Right renal pelvis (tissue), 4 donors: ENCODE data around the gene PKD1L1. TPM values are rescaled to one million over a fixed set of nuclear protein-coding genes. Genes with fewer than 3 reads are reported as not detected.

Source experiments
- DNase-seq, 4 donors: peaks; one replicate each; pipeline ENCODE4 v3.0.0-alpha.2; 2013; ENCODE audit warnings: low read depth in 4 of 4, low spot score in 3 of 4, missing footprints in 1 of 4
- polyA plus RNA-seq, 4 donors: library from polyadenylated mRNA; unstranded; fragments of 120-200 nt; gene quantifications; one replicate each; pipeline ENCODE4 v1.2.1, GENCODE V29; 2013; ENCODE audit not compliant: insufficient read length in 4 of 4

Gene PKD1L1
- polyA plus RNA-seq, 4 donors = 0.06 to 0.73 (median 0.15) TPM

- no peak for DNase-seq
These were observed 41.4 kb downstream of the PKD1L1 start for GRCh38 chr7:47906883-47907282.

DNA sequence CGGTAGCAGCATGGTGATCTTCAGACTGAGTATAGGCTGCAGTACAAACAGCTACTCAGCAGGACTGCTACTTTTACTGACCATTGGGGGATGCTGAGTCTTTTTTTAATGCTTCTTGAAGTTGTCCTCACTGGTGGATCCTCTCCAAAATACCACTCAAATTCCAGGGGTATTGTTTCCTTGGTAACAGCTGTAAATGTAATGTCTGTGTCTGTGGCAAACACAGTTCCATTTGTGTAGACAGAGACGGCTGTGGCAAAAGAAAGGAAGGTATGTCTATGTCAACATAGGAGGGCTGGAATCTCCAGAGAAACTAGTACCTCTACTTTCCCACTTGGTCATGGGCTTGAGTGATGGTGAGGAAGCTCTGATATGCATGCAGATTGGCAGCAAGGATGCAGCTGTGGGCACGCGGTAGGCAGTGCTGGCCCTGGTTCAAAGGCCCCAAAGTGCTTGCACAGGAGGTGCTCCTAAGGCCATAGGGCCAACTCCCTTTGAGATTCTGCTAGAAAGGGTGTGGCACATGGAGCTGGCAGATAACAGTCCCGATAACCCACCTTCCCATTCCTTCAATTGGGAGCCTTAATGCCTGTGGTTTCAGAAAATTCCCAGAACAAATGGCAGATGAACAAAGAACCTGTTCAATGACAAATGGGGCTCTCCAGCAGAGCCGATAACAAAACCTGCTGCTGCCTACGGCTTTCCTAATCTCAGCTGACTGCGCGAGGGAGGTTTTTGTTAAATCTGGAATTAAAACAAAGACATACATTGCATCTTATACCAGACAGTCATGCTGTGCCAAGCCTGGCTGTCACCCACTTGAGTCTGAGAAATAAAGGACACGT, 43.0 kb downstream of the PKD1L1 start:
- DNase-seq = no peak

DNA sequence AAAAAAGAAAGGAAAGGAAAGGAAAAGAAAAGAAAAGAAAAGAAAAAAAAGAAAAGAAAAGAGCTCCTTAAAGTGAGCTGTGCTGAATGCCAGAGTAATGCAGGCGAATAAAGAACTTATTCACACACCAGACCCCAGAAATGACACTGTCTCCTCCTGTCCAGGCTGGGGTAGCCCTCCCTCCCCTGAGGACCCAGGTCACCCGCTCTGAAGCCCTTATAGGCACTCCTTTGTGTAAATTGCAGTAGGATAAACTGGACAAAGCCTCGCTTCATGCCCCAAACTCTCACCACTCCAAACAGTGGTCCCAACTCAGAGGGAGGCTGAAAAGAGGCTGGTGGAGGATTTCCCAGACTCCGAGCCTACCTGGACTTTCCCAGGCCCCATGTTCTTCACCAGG, 46.3 kb downstream of the PKD1L1 start:
- DNase-seq = no peak

- no peak for DNase-seq
These were observed 46.7 kb downstream of the PKD1L1 start for GRCh38 chr7:47901542-47901941.

DNA sequence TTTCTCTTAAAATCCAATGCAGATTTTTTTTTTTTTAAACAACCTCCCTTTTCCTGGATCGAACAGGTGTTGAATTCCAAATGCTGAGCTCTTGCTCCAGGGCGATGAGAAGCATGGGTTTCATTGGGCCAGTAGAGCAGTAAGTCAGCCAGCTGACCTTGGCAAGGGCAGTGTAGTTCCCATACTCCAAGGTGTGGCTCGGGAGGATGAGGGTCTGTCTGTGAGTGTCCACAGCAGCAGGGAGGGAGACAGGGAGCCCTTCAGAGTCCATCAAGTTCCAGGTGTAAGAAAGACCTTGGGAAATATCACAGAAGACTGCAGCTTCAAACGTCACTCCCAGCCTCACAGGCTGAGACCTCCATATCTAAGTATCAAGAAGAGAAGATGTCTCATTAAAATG, 50.4 kb downstream of the PKD1L1 start:
- no peak for DNase-seq

GRCh38 chr7:47896809-47897423, 51.4 kb downstream of the PKD1L1 start:
- no peak for DNase-seq

- DNase-seq = no peak
These were observed 53.2 kb downstream of the PKD1L1 start for GRCh38 chr7:47895026-47895425.

GRCh38 chr7:47893721-47894365, 54.4 kb downstream of the PKD1L1 start:
- no peak for DNase-seq

- no peak for DNase-seq
These were observed 55.0 kb downstream of the PKD1L1 start for GRCh38 chr7:47893238-47893637.

- no peak for DNase-seq
These were observed 57.7 kb downstream of the PKD1L1 start for GRCh38 chr7:47890606-47891005.

GRCh38 chr7:47890125-47890524, 58.1 kb downstream of the PKD1L1 start:
- no peak for DNase-seq

DNA sequence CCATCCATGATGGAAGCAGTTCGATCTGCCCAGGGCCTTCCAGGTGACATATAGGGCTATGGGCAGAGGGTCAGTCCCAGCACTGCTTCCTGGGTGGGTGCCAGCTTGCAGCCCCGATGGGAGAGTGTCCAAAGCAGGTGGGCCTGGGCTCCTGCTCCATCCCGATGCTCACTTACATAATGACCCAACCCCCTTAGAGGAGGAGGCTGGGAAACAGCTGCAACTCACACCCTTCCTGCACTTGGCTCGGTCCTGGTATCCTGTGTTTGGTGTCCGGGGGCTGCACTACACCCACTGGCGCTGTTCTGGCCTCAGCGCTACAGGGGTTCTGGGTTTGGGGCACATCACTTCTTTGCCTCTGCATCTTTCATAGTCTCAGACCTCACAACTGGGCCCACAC, 58.5 kb downstream of the PKD1L1 start:
- DNase-seq = no peak

GRCh38 chr7:47888371-47889265, 59.6 kb downstream of the PKD1L1 start:
- no peak for DNase-seq

DNA sequence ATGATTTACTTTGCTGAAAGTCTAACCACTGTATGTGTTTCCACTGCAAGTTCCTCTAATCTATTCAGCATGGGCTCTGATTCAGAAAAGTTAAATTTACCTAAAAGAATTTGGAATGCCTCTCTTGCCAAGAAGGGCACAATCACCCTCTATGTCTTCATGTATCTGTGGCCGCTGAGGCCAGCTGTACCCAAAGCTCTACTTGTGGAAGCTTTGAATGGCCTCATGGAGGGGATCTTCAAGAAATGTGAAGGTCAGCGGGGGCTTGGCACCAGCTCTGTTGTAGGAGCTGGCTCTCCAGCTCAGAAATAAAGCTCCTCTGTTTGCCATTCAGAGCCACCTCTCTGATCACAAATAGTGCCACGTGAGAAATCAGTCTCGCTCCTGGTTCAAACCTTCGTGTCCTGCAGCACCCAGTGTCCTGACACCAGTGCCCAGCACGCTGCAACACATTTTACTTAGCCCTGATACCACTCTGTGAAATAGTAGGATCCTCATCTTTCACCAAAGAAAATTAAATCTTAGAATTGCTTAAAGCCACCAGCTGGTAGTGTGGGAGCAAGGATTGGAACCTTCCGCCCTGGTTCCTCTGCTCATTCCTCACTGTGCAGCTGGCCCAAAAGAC, 61.1 kb downstream of the PKD1L1 start:
- DNase-seq = no peak

GRCh38 chr7:47885987-47886811, 62.1 kb downstream of the PKD1L1 start:
- no peak for DNase-seq

DNA sequence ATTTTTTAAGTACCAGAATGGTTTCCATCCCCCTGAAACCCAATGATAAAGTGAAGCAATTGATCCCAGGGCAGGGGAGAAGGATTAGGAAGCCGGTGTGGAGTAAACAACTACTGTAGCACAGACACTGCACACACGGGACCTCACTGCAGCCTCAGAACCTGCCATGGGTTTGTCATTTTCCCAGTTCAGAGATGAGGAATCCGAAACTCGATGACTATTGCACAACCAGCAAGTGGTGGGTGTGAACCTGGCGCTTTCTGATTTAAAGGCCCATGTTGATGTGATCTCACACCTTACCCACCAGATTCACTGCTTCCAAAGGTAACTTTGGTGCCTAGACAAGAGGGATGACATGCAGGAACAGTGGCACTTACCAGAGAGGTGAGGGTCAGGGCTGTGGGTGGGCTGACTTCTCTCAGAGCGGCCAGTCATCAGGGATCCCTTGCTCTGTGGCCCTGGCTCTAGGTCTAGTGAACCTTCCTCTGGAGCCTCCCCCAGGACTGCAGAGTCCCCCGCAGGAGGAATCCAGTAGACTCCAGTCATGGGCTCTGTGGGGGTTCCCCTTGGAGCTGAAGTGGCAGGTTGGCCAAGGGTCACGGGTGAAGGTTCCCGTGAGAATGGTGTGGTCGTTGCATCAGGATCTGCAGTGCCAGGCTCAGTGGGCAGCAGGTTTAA, 62.8 kb downstream of the PKD1L1 start:
- DNase-seq = no peak

- DNase-seq = no peak
These were observed 63.6 kb downstream of the PKD1L1 start for GRCh38 chr7:47884675-47885074.

- no peak for DNase-seq
These were observed 65.6 kb downstream of the PKD1L1 start for GRCh38 chr7:47882635-47883034.

GRCh38 chr7:47881256-47881655, 67.0 kb downstream of the PKD1L1 start:
- DNase-seq = no peak
